ENCODE measurements around the gene CSNK1E.

Gene CSNK1E

DNA sequence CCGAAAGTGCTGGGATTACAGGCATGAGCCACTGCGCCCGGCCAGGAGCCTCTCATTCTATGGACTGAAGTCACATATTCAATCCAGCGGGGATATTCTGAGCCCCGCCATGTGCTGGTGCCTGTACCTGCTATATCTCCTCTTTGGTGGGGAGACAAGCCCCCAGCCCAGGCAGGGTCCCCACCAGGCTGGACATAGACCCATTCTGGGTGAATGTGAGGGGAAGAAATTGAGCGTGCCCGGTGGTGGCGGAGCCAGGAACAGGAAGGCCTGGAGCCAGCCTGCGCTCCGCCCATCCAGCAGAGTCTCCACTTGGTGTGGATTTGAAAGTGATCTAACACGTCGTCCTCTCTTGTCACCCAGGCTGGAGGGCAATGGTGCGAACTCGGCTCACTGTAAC lies 38.0 kb upstream of the CSNK1E start:
- Histone ChIP-seq H3K79me2 (ENCODE audit: low read length) (no peaks in the 10 kb centered on the region), H4K20me1 (ENCODE audit: insufficient read depth, low read length) (peaks cover 14% of the 10 kb centered on the region; the same call in 1 of the 2 replicates), H3K4me1 (ENCODE audit: low read length) (no peaks in the 10 kb centered on the region), H3K27ac (ENCODE audit: low read length) (no peak overlapping the region), H3K9me3 (ENCODE audit: insufficient read depth, low read length) (no peaks in the 10 kb centered on the region), H3K4me2 (ENCODE audit: low read length) (no peak overlapping the region), H3K9ac (ENCODE audit: low read length) (no peak overlapping the region), H2AFZ (ENCODE audit: low read depth, low read length) (no peak overlapping the region), H3K4me3 (ENCODE audit: low read length) (no peak overlapping the region), H3K27me3 (ENCODE audit: low read depth, low read length) (no peaks in the 10 kb centered on the region), H3K36me3 (replicated peaks; ENCODE audit: low read depth, low read length) (peaks cover 25% of the 10 kb centered on the region)
- TF ChIP-seq, protein P1, sequence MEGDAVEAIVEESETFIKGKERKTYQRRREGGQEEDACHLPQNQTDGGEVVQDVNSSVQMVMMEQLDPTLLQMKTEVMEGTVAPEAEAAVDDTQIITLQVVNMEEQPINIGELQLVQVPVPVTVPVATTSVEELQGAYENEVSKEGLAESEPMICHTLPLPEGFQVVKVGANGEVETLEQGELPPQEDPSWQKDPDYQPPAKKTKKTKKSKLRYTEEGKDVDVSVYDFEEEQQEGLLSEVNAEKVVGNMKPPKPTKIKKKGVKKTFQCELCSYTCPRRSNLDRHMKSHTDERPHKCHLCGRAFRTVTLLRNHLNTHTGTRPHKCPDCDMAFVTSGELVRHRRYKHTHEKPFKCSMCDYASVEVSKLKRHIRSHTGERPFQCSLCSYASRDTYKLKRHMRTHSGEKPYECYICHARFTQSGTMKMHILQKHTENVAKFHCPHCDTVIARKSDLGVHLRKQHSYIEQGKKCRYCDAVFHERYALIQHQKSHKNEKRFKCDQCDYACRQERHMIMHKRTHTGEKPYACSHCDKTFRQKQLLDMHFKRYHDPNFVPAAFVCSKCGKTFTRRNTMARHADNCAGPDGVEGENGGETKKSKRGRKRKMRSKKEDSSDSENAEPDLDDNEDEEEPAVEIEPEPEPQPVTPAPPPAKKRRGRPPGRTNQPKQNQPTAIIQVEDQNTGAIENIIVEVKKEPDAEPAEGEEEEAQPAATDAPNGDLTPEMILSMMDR (IDR thresholded peaks at IDR 0.05; ENCODE audit: low read depth, low read length): no peak
- no peak for TF ChIP-seq EZH2phosphoT487 (IDR thresholded peaks at IDR 0.05; ENCODE audit: low read depth)

GRCh38 chr22:38353701-38354100 lies 36.5 kb upstream of the CSNK1E start:
- Histone ChIP-seq H4K20me1 (ENCODE audit: insufficient read depth, low read length) (peaks cover 14% of the 10 kb centered on the region; the same call in 1 of the 2 replicates), H3K4me3 (ENCODE audit: low read length) (no peak overlapping the region), H3K4me2 (ENCODE audit: low read length) (no peak overlapping the region), H3K27me3 (ENCODE audit: low read depth, low read length) (no peaks in the 10 kb centered on the region), H3K36me3 (replicated peaks; ENCODE audit: low read depth, low read length) (peaks cover 25% of the 10 kb centered on the region), H3K27ac (ENCODE audit: low read length) (peak overlapping the region; percentile 9), H3K4me1 (ENCODE audit: low read length) (no peaks in the 10 kb centered on the region), H3K79me2 (ENCODE audit: low read length) (no peaks in the 10 kb centered on the region), H2AFZ (ENCODE audit: low read depth, low read length) (no peak overlapping the region), H3K9me3 (ENCODE audit: insufficient read depth, low read length) (no peaks in the 10 kb centered on the region), H3K9ac (ENCODE audit: low read length) (no peak overlapping the region)
- no peak for TF ChIP-seq EZH2phosphoT487 (IDR thresholded peaks at IDR 0.05; ENCODE audit: low read depth)

GRCh38 chr22:38353142-38353629 lies 36.0 kb upstream of the CSNK1E start:
- no peak overlapping the region for H3K27ac ChIP-seq (ENCODE audit: low read length)
- H3K4me1 ChIP-seq (ENCODE audit: low read length): no peaks in the 10 kb centered on the region
- no peaks in the 10 kb centered on the region for H3K79me2 ChIP-seq (ENCODE audit: low read length)
- H3K4me2 ChIP-seq (ENCODE audit: low read length): no peak overlapping the region
- H3K36me3 ChIP-seq (replicated peaks; ENCODE audit: low read depth, low read length): peaks cover 25% of the 10 kb centered on the region
- H4K20me1 ChIP-seq (ENCODE audit: insufficient read depth, low read length): peaks cover 14% of the 10 kb centered on the region; the same call in 1 of the 2 replicates
- no peak for TF ChIP-seq EZH2phosphoT487 (IDR thresholded peaks at IDR 0.05; ENCODE audit: low read depth)
- TF ChIP-seq, protein P1 (IDR thresholded peaks at IDR 0.05; ENCODE audit: low read depth, low read length): peak; percentile 97
- no peak overlapping the region for H2AFZ ChIP-seq (ENCODE audit: low read depth, low read length)
- H3K9me3 ChIP-seq (ENCODE audit: insufficient read depth, low read length): no peaks in the 10 kb centered on the region
- H3K9ac ChIP-seq (ENCODE audit: low read length): no peak overlapping the region
- no peak overlapping the region for H3K4me3 ChIP-seq (ENCODE audit: low read length)
- peaks cover under 1% of the 10 kb centered on the region for H3K27me3 ChIP-seq (ENCODE audit: low read depth, low read length)

DNA sequence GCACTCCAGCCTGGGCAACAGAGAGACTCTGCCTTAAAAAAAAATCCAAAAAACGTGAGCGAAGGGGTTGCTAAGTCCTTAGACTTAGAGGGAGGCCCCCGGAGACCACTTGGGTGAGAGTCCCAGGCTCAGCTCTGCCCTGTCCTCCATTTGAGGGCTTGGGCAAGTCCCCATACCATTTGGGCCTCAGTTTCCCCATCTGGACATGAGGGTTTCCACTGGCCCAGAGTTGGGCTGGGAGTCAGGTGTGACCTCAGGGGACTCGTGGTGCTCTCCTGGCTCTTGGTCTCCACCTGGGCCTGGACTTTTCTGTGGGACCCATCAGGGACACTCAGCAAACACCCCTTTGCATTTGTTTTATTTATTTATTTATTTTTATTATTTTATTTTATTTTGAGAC lies 35.2 kb upstream of the CSNK1E start:
- no peak overlapping the region for H3K9ac ChIP-seq (ENCODE audit: low read length)
- H3K4me2 ChIP-seq (ENCODE audit: low read length): no peak overlapping the region
- H3K27me3 ChIP-seq (ENCODE audit: low read depth, low read length): peaks cover 8% of the 10 kb centered on the region
- H3K4me1 ChIP-seq (ENCODE audit: low read length): no peaks in the 10 kb centered on the region
- no peak overlapping the region for H3K27ac ChIP-seq (ENCODE audit: low read length)
- H3K9me3 ChIP-seq (ENCODE audit: insufficient read depth, low read length): no peaks in the 10 kb centered on the region
- H3K4me3 ChIP-seq (ENCODE audit: low read length): no peak overlapping the region
- H4K20me1 ChIP-seq (ENCODE audit: insufficient read depth, low read length): peaks cover 14% of the 10 kb centered on the region; the same call in 1 of the 2 replicates
- H3K36me3 ChIP-seq (replicated peaks; ENCODE audit: low read depth, low read length): peaks cover 25% of the 10 kb centered on the region
- TF ChIP-seq, protein P1 (IDR thresholded peaks at IDR 0.05; ENCODE audit: low read depth, low read length): no peak
- no peak for TF ChIP-seq EZH2phosphoT487 (IDR thresholded peaks at IDR 0.05; ENCODE audit: low read depth)
- H3K79me2 ChIP-seq (ENCODE audit: low read length): no peaks in the 10 kb centered on the region
- no peak overlapping the region for H2AFZ ChIP-seq (ENCODE audit: low read depth, low read length)
